Stimulated activated CD8-positive, alpha-beta memory T cell treated with anti-CD3 and anti-CD28 coated beads, Interleukin-15, amount 100 ng/mL, for 24 hours (primary cell): ENCODE data around the gene EPS8.
"Not testable (repeated sequence)": the region's sequence is repeated elsewhere in the genome, so short reads cannot be mapped to it uniquely, and the experiment has no call there.

Source experiments
- DNase-seq: peaks from one replicate; pipeline ENCODE4 v3.0.0-alpha.2; 2020; ENCODE audit warnings: low read depth

Gene EPS8

GRCh38 chr12:15756822-15757221 is 32.4 kb downstream of the EPS8 start:
- DNase-seq = no peak

DNA sequence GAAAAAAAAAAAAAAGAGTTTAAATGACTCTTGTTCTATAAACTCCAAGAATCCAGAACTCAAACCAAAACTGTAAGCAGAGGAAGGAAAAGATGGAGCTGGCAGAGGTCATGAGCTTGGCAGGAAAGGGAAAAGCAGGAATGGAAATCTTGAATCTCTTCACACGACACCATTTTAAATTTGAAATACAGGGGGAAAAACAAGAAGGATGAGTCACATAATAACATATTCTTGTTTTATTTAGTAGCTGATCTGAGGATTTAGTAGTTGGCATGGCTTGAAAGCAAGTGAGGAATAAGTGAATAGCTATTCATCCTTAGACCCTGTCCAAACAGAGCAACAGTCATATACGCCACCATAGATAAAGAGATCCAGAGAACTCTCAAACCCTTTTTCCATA is 35.0 kb downstream of the EPS8 start:
- DNase-seq = no peak

- DNase-seq = no peak
These were observed 36.4 kb downstream of the EPS8 start for GRCh38 chr12:15752785-15753184.

- no peak for DNase-seq
These were observed 37.4 kb downstream of the EPS8 start for GRCh38 chr12:15751741-15752140.

GRCh38 chr12:15749937-15750336 is 39.3 kb downstream of the EPS8 start:
- DNase-seq = no peak

GRCh38 chr12:15741870-15742269 is 47.3 kb downstream of the EPS8 start:
- not testable (repeated sequence) for DNase-seq

DNA sequence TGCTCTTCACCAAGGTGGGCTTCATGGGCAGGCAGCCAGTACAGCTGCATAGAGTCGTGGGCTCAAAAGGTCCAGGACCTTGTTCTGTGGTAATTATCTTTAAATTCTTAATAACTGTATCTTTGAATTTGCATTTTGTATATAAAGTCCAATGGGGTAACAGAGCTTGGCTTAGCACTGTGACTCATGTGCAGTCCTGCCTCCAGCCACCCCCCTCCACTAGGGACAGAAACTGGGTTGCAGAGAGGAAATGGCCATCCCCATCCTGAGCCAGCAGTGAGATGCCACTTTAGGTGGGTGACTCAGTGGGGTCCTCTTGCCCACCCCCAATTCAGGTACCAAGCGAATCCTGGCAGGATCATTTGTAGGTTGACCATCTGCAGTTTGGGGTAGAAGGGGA is 48.1 kb downstream of the EPS8 start:
- no peak for DNase-seq

DNA sequence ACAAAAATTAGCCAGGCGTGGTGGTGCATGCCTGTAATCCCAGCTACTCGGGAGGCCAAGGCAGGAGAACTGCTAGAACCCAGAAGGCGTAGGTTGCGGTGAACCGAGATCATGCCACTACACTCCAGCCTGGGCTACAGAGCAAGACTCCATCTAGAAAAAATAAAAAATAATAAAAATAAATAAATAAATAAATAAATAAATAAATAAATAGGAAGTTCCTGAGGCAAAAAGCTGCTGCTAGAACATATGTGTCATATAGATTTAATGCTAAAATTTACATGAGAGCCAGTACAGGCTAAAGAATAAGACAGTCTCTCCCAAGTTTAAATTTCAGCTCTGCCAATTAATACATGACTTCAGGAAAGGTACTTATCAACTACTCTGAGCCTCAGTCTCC is 48.8 kb downstream of the EPS8 start:
- not testable (repeated sequence) for DNase-seq

- DNase-seq = no peak
These were observed 50.7 kb downstream of the EPS8 start for GRCh38 chr12:15738438-15739015.

- DNase-seq = no peak
These were observed 53.2 kb downstream of the EPS8 start for GRCh38 chr12:15735837-15736615.

GRCh38 chr12:15733136-15733535 is 56.1 kb downstream of the EPS8 start:
- no peak for DNase-seq

DNA sequence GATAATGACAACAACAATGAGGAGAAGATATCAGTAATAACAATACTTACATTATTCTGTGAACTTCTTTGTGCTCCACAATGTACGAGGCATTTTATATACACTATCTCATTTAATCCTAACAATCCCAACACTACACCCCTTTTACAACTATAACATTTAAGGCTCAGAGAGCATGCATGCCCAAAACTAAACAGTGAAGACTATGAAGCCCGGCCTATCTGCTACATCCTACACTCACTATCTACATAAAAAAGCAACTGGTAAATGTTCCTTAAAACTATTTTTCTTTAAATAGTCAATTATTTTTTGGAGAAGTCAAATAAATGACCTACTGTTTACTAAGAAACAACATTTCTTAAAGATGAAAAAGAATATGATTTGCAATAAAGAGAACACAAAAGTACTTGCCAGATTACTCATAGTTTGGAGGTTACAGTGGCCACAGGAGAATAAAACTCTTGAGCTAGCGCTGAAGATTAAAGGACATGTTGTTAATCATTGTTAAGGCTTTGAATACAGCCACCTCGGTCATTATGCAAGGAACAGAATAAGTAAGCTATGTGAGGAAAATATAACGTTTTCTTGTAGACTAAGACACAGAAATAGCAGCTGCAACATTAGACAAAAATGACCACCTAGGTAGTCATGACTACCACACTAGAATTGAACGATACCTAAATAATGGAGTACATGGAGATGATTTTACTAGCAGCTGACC is 56.7 kb downstream of the EPS8 start:
- DNase-seq = no peak

- no peak for DNase-seq
These were observed 57.2 kb downstream of the EPS8 start for GRCh38 chr12:15731940-15732339.

GRCh38 chr12:15729097-15729496 is 60.1 kb downstream of the EPS8 start:
- DNase-seq = no peak

- no peak for DNase-seq
These were observed 61.0 kb downstream of the EPS8 start for GRCh38 chr12:15728118-15728598.

GRCh38 chr12:15726878-15727150 is 62.4 kb downstream of the EPS8 start:
- DNase-seq = no peak

DNA sequence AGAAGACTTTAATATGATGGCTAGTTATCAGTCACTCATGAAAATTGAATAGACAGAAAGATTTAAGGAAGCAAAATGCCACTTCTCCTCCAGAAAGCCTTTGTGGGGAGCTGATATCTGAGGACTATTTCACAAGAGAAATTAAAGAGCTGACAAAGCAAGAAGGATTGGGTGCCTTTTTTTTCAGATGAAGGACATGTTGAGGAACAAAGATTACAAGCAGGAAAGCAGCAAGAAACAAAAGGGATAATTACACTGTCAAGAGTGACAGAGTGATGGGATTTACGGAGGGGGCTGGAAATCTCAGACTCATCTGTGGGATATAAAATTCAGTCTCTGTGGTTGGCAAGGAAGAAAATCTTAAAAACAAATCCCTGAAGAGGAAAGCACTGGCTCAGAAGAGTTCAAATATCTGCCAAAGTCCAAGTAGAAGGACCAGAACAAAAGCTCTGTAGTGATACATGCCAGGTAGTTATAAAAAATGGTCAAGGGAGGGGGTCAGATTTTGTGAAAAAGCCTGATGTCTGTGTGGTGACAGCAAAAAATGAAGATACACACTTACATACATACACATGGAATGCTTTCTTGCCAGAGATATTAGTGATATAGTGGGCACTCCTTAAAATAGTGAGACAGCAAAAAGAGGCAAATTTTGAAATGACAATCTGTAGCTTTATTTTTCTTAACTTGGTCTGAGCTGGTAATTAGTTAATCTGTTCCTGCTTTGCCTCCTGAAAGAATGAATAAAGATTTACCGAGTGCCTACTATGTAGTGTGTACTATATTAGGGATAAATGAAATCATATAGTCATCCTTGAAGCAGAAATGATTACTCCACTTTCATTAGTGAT is 62.9 kb downstream of the EPS8 start:
- DNase-seq = no peak

- DNase-seq = no peak
These were observed 66.2 kb downstream of the EPS8 start for GRCh38 chr12:15722951-15723350.

DNA sequence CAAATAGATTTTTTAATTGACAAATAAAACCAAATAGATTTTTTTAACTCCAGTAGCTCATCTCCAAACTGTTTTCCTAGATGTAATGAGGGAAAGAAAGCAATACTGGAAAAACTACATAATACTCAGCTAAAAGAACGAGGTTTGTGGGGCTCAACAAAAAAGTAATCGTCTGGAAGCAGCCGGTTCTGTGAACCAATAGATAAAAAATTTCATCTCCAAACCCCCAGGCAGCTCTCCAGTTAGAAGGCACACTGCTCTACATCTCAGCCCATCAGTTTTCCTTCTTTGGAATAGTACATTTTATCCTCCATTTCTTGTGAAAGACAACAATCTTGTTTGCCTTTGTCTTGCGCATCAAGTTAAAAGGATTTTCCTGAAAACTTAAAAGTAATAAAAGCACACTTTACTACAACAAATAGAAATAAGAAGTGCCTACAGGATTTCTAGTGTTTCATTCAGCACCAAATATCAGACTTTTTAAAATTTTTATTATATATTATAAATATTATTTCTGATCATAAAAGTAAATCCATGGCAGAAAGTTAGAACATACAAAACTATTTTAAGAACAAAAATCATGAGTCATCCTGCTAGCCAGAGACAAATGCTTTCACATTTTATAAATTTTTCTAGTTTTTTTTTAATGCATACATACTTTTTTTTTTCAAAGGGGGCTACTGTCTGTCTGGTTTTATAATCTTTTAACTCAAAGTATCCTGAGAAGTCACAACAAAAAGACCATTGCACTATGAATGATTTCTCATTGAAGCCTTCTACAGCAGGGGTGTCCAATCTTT is 67.7 kb downstream of the EPS8 start:
- no peak for DNase-seq

DNA sequence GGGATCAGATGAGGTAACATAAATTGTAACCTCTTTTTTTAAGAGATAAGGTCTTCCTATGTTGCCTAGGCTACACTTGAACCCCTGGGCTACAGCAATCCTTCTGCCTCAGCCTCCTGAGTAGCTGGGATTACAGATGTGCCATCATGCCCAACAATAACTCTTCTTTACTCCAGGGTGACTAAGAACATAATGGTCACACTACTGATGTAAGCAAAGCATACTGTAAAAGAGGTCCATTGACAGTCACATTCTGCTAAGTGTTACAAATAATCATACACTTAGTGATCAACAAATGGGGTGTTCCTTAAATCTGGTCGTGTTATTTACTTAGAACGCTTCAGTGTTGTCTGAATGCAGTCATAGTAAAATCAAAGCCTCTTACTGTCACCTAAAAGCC is 68.9 kb downstream of the EPS8 start:
- no peak for DNase-seq

DNA sequence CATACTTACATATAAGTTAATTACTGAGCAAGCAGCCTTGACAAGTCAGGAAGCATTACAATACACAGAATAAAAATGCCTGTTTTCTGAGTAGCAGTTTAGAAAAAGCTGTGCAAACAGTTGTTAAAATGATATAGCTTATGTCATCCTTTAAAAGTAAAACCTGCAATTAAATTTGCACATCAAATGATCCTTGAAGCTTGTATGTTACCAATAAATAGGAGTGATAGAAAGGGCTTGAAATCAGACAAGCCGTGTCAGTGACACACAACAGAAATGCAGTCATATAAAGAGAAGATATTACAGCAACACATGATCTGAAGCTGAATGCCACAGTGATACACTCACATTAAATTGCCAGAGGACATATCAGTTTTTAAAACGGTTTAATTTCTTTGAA is 70.0 kb downstream of the EPS8 start:
- DNase-seq = no peak
